Measurements from ENCODE around the gene FGGY.
"Not testable (repeated sequence)": the region's sequence is repeated elsewhere in the genome, so short reads cannot be mapped to it uniquely, and the experiment has no call there.

FGGY gene

DNA sequence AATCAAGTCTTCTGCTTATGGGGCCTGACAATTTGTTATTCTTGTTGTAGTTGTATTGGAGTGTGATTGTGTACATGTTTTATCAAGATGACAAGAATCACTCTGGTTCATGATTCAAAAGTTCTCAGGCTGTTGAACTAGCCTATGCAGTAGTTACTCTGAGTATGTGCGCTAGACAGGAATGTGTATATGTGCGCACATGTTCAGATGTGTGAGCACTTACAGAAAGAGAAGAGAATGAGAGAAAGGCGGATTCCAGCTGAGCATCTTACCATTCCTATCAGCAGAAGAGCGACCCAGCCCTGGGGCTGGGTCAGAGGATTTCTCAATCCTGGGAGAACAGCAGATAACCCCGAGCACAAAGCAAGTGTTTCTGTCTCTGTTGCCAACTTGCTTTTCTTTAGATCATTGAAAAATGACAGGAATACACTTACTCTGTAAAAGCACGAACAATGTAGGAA, 407.1 kb downstream of the FGGY start:
- no peak overlapping the region for H3K4me3 ChIP-seq (ENCODE audit: low read length)
- no peaks in the 10 kb centered on the region for H3K9me3 ChIP-seq (ENCODE audit: control insufficient read depth, low read length)
- peaks cover 3% of the 10 kb centered on the region for H3K4me1 ChIP-seq (ENCODE audit: control insufficient read depth, insufficient read depth, low read length)

DNA sequence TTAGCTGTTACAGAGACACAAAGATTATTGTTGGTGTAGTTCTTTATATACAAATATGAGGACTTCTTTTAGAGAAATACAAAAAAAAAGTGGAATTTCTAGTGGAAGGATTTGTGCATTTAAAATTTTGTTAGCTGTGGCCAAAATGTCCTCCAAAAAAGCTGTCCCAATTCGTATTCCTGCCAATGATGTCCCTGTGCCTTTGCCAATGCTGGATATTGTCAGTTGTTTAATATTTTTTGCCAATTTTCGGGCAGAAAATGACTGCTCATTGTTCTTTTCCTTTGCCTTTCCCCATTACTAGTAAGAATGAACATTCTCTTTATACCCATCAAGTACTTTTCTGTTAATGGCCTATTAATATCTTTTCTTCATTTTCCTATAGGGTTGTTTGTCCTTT, 407.8 kb downstream of the FGGY start:
- H3K9me3 ChIP-seq (ENCODE audit: control insufficient read depth, low read length): no peaks in the 10 kb centered on the region
- no peaks in the 10 kb centered on the region for H3K36me3 ChIP-seq (ENCODE audit: control insufficient read depth, insufficient read depth, low read length)
- no peaks in the 10 kb centered on the region for H3K4me1 ChIP-seq (ENCODE audit: control insufficient read depth, insufficient read depth, low read length)
- H3K9ac ChIP-seq (ENCODE audit: low read length): no peak overlapping the region
- H3K27me3 ChIP-seq (ENCODE audit: control insufficient read depth, insufficient read depth, low read length): no peaks in the 10 kb centered on the region
- no peak overlapping the region for H3K4me3 ChIP-seq (ENCODE audit: low read length)

More for the DNA sequence above, 407.1 kb downstream of the FGGY start:
- Histone ChIP-seq H3K27me3 (ENCODE audit: control insufficient read depth, insufficient read depth, low read length) (no peaks in the 10 kb centered on the region), H3K36me3 (ENCODE audit: control insufficient read depth, insufficient read depth, low read length) (no peaks in the 10 kb centered on the region), H3K9ac (ENCODE audit: low read length) (no peak overlapping the region)

DNA sequence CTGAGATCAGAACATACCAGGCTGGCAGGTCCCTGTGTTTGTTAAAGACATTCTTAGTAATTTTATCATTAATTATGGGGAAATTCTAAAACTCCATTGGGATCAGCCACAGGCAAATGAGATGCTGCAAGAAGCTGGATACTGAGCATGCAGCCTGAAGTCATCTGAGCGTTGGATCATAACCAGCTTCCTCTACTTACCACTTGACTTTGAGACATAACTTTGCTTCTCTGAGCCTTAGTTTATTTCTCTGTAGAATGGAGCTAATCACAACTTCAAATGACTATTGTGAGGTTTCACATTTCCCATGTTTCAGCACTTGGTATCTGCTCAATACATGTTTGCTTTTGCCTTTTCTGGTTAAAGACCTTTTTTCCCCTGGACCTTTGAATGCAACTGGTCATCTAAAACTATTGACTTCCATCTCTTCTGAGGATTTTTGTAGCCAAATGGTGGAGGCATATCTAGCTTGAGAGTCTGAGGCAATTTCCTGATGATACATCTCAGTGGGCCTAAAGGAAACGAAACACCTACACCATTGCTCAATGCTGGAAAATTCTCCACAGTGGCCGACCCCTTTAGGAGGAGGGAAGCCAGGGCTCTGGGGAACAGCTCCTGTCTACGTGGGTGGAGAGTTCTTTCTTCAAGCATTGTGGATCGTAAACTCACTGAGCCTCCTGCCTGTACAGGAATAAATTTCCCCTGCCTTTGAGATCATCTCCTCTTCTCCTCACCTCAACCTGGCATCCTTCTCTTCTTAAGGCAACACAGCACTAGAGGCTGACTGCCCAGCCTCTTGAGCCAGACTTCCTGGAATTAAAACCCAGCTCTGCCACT, 408.8 kb downstream of the FGGY start:
- Histone ChIP-seq H3K27me3 (ENCODE audit: control insufficient read depth, insufficient read depth, low read length) (no peaks in the 10 kb centered on the region), H3K4me1 (ENCODE audit: control insufficient read depth, insufficient read depth, low read length) (no peaks in the 10 kb centered on the region), H3K36me3 (ENCODE audit: control insufficient read depth, insufficient read depth, low read length) (no peaks in the 10 kb centered on the region), H3K9me3 (ENCODE audit: control insufficient read depth, low read length) (no peaks in the 10 kb centered on the region), H3K4me3 (ENCODE audit: low read length) (no peak overlapping the region), H3K9ac (ENCODE audit: low read length) (no peak overlapping the region)

DNA sequence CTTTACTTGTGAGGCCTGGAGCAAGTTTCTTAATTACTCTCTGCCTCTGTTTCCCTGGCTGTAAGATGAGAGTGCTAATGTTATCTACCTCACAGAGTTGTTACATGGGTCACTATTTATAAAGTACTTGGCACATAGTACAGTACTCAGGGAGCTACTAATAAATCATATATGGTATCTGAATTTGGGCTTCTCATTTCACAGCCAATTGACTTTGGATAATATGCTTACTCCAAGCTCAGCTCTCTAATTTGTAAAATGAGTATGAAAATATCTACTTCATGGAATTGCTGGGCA, 409.4 kb downstream of the FGGY start:
- H3K4me1 ChIP-seq (ENCODE audit: control insufficient read depth, insufficient read depth, low read length): no peaks in the 10 kb centered on the region
- H3K4me3 ChIP-seq (ENCODE audit: low read length): no peak overlapping the region

DNA sequence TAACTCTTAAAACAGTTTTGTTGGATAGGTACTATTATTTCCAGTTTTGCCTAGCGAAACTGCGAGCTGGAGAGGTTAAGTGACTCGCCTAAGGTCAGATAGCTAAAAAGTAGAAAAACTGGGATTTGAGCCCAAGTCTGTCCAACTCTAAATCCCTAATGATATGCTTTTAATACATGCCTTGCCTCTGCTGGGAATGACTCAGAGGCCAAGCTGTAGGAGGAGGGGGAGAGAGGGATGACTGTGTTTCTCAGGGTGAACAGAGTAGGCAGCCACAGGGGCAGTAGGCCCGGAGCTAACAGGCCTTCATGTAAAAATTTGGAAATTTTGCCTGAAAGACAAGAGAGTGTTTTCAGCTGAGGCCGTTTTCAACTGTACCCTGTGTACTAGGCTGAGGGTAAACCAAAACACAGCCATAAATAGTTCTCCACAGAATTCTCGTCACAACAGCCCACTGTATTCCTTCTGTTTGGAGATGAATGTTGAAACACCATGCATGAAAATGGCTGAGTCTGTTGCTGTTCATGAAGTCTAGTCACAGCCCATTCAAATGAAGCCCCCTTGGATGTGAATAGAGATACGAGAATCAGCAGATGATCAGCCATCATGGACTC, 410.4 kb downstream of the FGGY start:
- H3K4me3 ChIP-seq (ENCODE audit: low read length): no peak overlapping the region
- H3K4me1 ChIP-seq (ENCODE audit: control insufficient read depth, insufficient read depth, low read length): no peaks in the 10 kb centered on the region
- H3K36me3 ChIP-seq (ENCODE audit: control insufficient read depth, insufficient read depth, low read length): no peaks in the 10 kb centered on the region
- H3K9me3 ChIP-seq (ENCODE audit: control insufficient read depth, low read length): no peaks in the 10 kb centered on the region
- no peaks in the 10 kb centered on the region for H3K27me3 ChIP-seq (ENCODE audit: control insufficient read depth, insufficient read depth, low read length)
- H3K9ac ChIP-seq (ENCODE audit: low read length): no peak overlapping the region

More for the DNA sequence above, 409.4 kb downstream of the FGGY start:
- no peaks in the 10 kb centered on the region for H3K9me3 ChIP-seq (ENCODE audit: control insufficient read depth, low read length)
- H3K27me3 ChIP-seq (ENCODE audit: control insufficient read depth, insufficient read depth, low read length): no peaks in the 10 kb centered on the region
- no peak overlapping the region for H3K9ac ChIP-seq (ENCODE audit: low read length)
- H3K36me3 ChIP-seq (ENCODE audit: control insufficient read depth, insufficient read depth, low read length): no peaks in the 10 kb centered on the region

DNA sequence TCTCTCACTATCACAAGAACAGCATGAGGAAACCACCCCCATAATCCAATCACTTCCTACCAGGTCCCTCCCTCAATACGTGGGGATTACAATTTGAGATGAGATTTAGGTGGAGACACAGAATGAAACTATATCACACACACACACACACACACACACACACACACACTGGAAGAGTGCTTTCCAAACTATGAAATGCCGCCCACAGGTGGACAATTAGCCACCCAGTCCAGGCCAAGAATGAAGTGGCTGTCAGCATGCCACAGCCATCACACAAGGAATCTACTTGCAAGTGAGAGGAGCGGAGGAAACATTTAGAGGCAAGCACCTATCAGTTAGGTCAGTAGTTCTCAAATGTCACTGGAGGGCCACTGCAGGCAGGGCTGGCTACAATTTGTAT, 412.4 kb downstream of the FGGY start:
- H3K9ac ChIP-seq (ENCODE audit: low read length): no peak overlapping the region
- H3K4me3 ChIP-seq (ENCODE audit: low read length): no peak overlapping the region

GRCh38 chr1:59710920-59711319, 414.0 kb downstream of the FGGY start:
- not testable (repeated sequence) for H3K36me3 ChIP-seq (ENCODE audit: control insufficient read depth, insufficient read depth, low read length); H3K4me1 ChIP-seq (ENCODE audit: control insufficient read depth, insufficient read depth, low read length); H3K27me3 ChIP-seq (ENCODE audit: control insufficient read depth, insufficient read depth, low read length)

More for the DNA sequence above, 412.4 kb downstream of the FGGY start:
- no peaks in the 10 kb centered on the region for H3K27me3 ChIP-seq (ENCODE audit: control insufficient read depth, insufficient read depth, low read length)
- H3K9me3 ChIP-seq (ENCODE audit: control insufficient read depth, low read length): no peaks in the 10 kb centered on the region
- H3K4me1 ChIP-seq (ENCODE audit: control insufficient read depth, insufficient read depth, low read length): no peaks in the 10 kb centered on the region
- H3K36me3 ChIP-seq (ENCODE audit: control insufficient read depth, insufficient read depth, low read length): no peaks in the 10 kb centered on the region

GRCh38 chr1:59714219-59714618, 417.3 kb downstream of the FGGY start:
- Histone ChIP-seq H3K9me3 (ENCODE audit: control insufficient read depth, low read length) (no peaks in the 10 kb centered on the region), H3K4me3 (ENCODE audit: low read length) (no peak overlapping the region), H3K4me1 (ENCODE audit: control insufficient read depth, insufficient read depth, low read length) (peaks cover 10% of the 10 kb centered on the region), H3K36me3 (ENCODE audit: control insufficient read depth, insufficient read depth, low read length) (no peaks in the 10 kb centered on the region), H3K27me3 (ENCODE audit: control insufficient read depth, insufficient read depth, low read length) (no peaks in the 10 kb centered on the region), H3K9ac (ENCODE audit: low read length) (no peak overlapping the region)

More at GRCh38 chr1:59710920-59711319, 414.0 kb downstream of the FGGY start:
- not testable (repeated sequence) for H3K9me3 ChIP-seq (ENCODE audit: control insufficient read depth, low read length); H3K9ac ChIP-seq (ENCODE audit: low read length); H3K4me3 ChIP-seq (ENCODE audit: low read length)

DNA sequence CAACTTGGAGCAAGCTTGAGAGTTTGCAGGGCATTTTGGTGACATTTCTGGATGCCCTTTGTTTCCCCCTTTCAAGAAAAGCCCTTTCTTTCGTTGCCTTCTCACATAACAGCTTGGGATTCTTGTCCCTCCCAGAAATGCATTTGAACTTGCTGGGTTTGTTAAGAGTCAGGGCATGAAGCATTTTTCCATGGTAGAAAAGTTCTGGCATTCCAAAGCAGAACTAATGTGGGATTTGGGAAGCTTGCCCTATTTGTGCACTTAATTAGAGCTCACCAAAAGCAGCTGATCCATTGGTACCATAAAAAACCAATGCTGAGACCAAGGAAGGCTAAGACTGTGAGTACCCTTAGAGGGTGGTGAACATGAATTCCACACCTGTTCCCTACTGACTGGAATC, 418.1 kb downstream of the FGGY start:
- H3K36me3 ChIP-seq (ENCODE audit: control insufficient read depth, insufficient read depth, low read length): no peaks in the 10 kb centered on the region
- no peak overlapping the region for H3K9ac ChIP-seq (ENCODE audit: low read length)
- no peaks in the 10 kb centered on the region for H3K9me3 ChIP-seq (ENCODE audit: control insufficient read depth, low read length)
- no peak overlapping the region for H3K4me3 ChIP-seq (ENCODE audit: low read length)
- H3K4me1 ChIP-seq (ENCODE audit: control insufficient read depth, insufficient read depth, low read length): peaks cover 10% of the 10 kb centered on the region
- H3K27me3 ChIP-seq (ENCODE audit: control insufficient read depth, insufficient read depth, low read length): no peaks in the 10 kb centered on the region

DNA sequence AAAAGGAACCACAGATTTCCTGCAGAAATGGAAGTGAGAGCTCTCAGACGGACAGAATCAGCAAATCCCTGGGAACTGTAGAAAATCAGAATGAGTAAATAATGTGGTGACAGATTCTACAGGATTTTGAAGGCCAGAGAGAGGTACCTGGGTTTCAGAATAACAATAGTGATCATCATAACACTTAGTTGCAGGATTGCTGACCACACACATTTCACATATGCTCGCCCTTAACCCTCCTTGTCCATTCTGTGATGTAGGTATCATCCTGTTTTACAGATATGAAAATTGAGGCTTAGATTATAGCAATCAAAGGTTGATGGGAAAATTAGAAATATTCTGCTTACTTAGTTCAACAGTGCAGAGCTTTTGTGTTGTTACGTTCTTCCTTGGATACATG, 419.9 kb downstream of the FGGY start:
- no peak overlapping the region for H3K9ac ChIP-seq (ENCODE audit: low read length)
- no peaks in the 10 kb centered on the region for H3K27me3 ChIP-seq (ENCODE audit: control insufficient read depth, insufficient read depth, low read length)
- no peak overlapping the region for H3K4me3 ChIP-seq (ENCODE audit: low read length)
- H3K36me3 ChIP-seq (ENCODE audit: control insufficient read depth, insufficient read depth, low read length): no peaks in the 10 kb centered on the region
- no peaks in the 10 kb centered on the region for H3K9me3 ChIP-seq (ENCODE audit: control insufficient read depth, low read length)
- peaks cover 10% of the 10 kb centered on the region for H3K4me1 ChIP-seq (ENCODE audit: control insufficient read depth, insufficient read depth, low read length)

DNA sequence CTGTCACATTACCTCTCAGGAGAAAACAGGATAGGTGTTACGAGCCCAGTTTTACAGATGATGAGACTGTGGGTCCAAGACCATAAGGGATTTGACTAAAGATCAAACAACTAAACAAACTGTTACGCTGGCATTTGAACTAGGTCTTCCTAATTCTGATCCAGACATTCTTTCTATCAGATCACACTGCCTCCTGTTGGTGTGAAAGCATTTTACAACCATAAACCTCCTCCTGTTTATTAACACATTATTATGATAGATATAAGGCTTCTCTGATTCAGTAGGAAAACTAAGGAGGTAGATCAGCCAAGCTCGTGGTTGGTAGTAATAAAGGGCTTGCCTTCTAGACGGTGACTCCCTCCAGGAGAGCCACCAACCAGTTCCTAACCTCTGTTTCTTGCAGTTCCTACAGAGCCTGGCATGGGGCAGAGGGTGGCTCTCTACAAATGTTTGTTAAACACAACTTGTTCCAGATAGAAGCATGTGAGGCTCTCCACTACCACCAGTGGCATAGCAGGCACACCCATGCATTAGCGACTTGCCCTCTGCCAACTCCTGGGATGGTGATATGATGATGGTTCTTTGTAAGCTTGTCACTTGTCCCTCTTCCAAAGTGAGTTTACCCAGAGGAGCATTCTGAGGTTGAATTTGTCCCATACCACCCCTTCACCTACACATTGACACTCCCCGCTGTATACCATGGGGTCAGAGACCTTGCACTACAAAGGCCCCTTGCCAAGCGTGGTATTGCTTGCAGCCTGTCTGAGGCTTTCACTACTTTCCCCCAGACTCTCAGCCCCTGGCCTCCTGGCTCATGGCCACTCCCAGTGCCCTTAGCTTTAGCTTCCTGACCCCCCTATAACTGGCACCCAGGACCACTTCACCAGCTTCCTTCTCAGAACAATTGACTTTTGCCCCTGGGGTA, 421.4 kb downstream of the FGGY start:
- no peaks in the 10 kb centered on the region for H3K27me3 ChIP-seq (ENCODE audit: control insufficient read depth, insufficient read depth, low read length)
- H3K4me1 ChIP-seq (ENCODE audit: control insufficient read depth, insufficient read depth, low read length): peaks cover 10% of the 10 kb centered on the region
- no peak overlapping the region for H3K4me3 ChIP-seq (ENCODE audit: low read length)
- no peak overlapping the region for H3K9ac ChIP-seq (ENCODE audit: low read length)
- H3K9me3 ChIP-seq (ENCODE audit: control insufficient read depth, low read length): no peaks in the 10 kb centered on the region
- no peaks in the 10 kb centered on the region for H3K36me3 ChIP-seq (ENCODE audit: control insufficient read depth, insufficient read depth, low read length)

DNA sequence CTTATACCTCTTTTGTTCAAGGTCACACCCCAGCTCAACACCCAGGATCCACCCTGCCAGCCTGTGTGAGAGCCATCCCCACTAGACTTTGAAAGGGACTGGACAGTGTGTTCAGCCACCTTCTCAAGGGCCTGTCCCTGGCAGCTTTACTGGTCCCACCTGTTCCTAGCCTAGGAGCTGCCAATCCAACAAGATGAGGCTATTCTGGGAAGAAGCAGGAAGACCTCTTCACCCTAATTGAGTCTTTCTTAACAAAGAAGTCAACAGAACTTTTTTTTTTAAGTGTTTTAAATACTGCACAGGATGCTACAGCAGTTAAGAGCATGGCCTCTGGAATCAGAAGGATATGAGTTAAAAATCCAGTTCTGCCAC, 422.1 kb downstream of the FGGY start:
- Histone ChIP-seq H3K9ac (ENCODE audit: low read length) (no peak overlapping the region), H3K27me3 (ENCODE audit: control insufficient read depth, insufficient read depth, low read length) (no peaks in the 10 kb centered on the region), H3K9me3 (ENCODE audit: control insufficient read depth, low read length) (no peaks in the 10 kb centered on the region), H3K36me3 (ENCODE audit: control insufficient read depth, insufficient read depth, low read length) (no peaks in the 10 kb centered on the region), H3K4me1 (ENCODE audit: control insufficient read depth, insufficient read depth, low read length) (peaks cover 10% of the 10 kb centered on the region), H3K4me3 (ENCODE audit: low read length) (no peak overlapping the region)

All from mucosa of stomach (tissue), 1 donor.